Stimulated activated CD8-positive, alpha-beta memory T cell treated with anti-CD3 and anti-CD28 coated beads, Interleukin-4, amount 100 ng/mL, for 48 hours (primary cell): ENCODE results near the gene NTF4.
"Not testable (repeated sequence)": the region's sequence is repeated elsewhere in the genome, so short reads cannot be mapped to it uniquely, and the experiment has no call there.

Experiments used
- DNase-seq: peaks from one replicate; pipeline ENCODE4 v3.0.0-alpha.2; 2020

NTF4 gene

DNA sequence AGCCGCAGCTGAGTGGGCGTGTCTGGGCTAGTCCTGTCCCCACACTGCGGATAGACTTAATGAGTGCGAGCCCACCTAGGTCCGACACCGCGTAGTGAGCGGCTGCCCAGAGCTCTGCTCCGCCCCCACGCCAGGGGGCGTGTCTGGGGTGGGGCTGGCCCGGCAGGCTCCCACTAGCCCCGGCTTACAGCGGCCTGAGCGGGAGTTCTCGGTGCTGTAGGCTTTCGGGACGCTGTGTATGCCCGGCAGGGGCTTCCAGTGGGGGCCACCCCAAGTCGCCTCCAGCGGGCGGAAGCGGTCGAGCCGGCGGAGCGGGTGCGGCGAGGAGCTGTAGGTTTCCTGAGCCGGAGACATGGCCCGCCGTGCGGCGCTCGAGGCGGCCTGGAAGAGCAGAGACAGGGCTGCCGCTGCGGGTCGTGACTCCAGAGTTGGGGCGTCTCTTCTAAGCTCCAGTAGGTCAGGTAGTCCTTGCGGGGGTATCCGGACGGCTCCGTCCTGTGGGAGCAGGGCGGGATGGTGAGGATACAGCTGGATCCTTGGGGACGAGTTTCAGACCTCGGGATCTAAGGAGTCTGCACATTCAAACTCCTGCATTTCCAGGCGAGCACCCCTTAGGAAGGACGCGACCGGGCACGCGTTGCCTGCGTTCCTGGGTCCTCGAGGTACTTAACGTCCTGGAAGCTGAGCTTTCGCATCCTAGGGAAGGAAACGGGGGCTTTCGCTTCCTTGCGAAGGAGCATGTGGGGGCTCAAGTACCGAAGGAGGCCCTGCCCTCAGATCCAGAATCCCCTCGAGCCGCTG lies 8.3 kb downstream of the NTF4 start:
- peak; percentile 73 for DNase-seq

DNA sequence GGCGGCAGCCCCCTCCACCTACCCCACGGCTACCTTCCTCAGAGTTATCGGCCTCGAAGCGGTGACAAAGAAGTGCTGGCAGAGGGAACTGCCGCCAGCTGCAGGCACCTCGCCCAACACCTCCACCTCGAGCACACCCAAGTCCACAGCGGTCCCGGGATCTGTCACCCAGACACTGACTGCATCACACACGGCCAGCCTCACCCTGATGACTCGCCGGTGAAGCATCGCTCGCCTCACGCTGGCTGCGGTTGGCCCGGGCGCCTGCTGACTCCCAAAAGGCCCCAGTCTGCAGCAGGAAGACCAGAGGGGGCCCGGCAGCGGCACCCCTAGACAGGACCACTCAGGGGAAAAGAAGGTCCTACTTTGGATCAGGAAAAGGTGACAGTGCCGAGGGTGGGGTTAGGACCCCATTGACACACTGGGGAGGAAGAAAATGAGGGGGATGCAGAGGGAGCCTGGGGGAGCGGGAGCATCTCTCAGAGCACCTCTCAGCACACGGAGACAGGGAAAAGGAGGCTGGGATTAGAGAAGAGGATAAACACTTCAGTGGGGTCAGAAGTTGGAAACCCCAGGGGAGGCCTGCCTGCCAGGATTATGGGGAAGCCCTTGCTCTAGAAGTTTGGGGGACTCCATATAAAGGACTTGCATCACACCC lies 14.1 kb downstream of the NTF4 start:
- not testable (repeated sequence) for DNase-seq

DNA sequence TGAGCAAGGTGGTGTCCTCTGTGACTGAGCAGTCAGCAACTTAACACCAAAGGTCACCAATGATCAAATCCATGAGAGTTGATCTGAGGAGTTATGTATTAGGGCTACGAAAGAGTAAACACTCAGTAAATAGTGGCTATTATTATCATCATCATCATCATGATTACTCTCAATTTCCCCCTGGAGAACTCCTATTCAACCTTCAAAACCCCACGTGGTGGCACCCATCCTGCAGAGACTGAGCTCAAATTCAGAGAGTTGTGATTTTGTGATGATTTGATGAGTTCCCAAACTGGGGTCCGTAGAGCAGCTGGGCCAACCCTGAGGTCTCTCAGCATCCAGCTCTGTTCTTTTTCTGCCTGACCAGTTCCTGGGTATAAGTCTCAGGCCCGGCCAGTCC lies 14.8 kb downstream of the NTF4 start:
- DNase-seq = not testable (repeated sequence)

DNA sequence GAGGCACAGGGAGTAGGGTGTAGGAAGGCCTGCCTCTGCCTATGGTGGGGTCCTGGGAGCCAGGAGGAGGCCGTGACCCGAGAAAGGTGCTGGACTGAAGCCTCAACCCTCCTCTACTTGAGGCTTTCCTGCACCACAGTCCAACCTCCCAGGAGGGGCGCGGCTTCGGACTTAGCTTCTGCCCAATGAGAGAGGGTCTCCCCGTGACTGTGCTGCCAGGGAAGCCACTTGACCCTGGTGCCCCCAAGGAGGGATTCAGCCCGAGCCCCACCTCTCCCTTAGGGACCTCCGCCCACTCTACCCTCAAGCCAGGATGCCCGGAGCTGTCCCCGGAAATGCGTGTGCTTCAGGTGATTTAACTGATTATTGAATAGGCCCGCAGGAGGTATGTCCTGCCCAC lies 15.6 kb downstream of the NTF4 start, which contains the start of gene CGB8:
CGB8 (minus strand) TSS at position 101 of the 400 bp plus-strand sequence. CDS start 372 bp downstream, outside the sequence.
- DNase-seq = not testable (repeated sequence)

DNA sequence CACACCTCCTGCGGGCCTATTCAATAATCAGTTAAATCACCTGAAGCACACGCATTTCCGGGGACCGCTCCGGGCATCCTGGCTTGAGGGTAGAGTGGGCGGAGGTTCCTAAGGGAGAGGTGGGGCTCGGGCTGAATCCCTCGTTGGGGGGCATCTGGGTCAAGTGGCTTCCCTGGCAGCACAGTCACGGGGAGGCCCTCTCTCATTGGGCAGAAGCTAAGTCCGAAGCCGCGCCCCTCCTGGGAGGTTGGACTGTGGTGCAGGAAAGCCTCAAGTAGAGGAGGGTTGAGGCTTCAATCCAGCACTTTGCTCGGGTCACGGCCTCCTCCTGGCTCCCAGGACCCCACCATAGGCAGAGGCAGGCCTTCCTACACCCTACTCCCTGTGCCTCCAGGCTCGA lies 21.1 kb downstream of the NTF4 start, which contains the start of gene CGB5:
CGB5 (plus strand) TSS at position 301 of the 400 bp plus-strand sequence. CDS start 362 bp downstream, outside the sequence.
- not testable (repeated sequence) for DNase-seq

DNA sequence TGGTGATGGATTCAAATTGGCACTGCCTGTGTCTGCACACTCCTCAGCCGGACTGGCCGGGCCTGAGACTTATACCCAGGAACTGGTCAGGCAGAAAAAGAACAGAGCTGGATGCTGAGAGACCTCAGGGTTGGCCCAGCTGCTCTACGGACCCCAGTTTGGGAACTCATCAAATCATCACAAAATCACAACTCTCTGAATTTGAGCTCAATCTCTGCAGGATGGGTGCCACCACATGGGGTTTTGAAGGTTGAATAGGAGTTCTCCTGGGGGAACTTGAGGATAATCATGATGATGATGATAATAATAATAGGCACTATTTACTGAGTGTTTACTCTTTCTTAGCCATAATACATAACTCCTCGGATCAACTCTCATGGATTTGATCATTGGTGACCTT lies 22.0 kb downstream of the NTF4 start:
- not testable (repeated sequence) for DNase-seq

DNA sequence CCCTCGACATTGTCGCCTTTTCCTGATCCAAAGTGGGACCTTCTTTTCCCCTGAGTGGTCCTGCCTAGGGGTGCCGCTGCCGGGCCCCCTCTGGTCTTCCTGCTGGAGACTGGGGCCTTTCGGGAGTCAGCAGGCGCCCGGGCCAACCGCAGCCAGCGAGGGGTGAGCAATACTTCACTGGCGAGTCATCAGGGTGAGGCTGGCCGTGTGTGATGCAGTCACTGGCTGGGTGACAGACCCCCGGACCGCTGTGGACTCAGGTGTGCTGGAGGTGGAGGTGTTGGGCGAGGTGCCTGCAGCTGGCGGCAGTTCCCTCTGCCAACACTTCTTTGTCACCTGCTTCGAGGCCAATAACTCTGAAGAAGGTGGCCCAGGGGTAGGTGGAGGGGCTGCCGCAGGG lies 22.4 kb downstream of the NTF4 start:
- no peak for DNase-seq

DNA sequence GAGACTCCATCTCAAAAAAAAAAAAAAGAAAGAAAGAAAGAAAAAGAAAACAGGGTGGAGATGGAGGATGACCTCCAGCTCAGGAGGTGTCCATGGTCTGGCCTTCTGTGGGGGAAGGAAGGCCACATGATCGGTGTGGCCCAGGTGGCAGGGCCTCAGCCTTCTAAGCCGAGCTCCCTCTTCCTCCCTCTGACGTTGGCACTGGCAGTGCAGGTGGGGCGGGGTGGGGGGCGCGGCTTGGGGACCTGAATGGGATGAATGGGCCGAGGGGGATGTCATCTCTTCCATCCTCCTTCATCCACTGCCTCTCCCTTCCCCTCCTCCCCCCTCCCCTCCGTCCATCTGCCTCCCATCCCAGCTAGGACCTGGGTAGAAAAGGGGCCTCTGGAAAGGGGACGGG lies 24.9 kb downstream of the NTF4 start:
- DNase-seq = not testable (repeated sequence)

DNA sequence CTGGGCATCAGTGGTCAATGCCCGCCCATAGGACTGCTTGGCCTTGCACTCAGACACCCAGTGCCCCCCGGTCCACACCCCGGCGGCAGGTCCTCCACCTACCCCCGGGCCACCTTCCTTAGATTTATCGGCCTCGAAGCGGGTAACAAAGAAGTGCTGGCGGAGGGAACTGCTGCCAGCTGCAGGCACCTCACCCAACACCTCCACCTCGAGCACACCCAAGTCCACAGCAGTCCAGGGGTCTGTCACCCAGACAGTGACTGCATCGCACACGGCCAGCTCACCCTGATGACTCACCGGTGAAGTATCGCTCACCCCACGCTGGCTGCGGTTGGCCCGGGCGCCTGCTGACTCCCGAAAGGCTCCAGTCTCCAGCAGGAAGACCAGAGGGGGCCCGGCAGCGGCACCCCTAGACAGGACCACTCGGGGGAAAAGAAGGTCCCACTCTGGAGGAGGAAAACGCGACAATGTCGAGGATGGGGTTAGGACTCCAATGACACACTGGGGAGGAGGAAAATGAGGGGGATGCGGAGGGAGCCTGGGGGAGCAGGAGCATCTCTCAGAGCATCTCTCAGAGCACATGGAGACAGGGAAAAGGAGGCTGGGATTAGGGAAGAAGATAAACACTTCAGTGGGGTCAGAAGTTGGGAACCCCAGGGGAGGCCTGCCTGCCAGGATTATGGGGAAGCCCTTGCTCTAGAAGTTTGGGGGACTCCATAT lies 25.9 kb downstream of the NTF4 start:
- DNase-seq = not testable (repeated sequence)

DNA sequence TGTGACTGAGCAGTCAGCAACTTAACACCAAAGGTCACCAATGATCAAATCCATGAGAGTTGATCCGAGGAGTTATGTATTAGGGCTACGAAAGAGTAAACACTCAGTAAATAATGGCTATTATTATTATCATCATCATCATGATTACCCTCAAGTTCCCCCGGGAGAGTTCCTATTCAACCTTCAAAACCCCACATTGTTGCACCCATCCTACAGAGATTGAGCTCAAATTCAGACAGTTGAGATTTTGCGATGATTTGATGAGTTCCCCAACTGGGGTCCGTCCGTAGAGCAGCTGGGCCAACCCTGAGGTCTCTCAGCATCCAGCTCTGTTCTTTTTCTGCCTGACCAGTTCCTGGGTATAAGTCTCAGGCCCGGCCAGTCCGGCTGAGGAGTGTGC lies 26.5 kb downstream of the NTF4 start:
- not testable (repeated sequence) for DNase-seq

DNA sequence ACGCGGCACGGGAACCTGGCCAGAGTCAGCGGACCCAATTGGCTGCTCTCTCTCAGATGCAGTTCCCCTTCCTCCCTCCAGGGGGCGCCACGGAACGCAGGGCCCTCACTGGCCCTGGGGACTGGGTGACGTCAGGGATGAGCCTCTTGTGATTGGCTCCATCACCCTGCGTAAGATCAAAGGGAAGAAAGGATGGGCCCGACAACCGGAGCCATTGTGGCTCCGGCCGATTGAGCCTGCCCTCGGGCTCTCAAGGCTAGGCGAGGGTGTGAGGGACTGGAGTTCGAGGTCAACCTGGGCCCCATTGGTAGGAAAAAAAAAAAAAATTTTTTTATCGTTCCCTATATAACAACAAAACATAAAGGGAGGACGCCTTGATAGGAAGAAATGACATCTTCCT lies 27.8 kb downstream of the NTF4 start, which contains the start of gene CGB1:
CGB1 (minus strand) TSS at position 81 of the 400 bp plus-strand sequence. CDS start 184 bp downstream, outside the sequence.
- peak; percentile 79 for DNase-seq

DNA sequence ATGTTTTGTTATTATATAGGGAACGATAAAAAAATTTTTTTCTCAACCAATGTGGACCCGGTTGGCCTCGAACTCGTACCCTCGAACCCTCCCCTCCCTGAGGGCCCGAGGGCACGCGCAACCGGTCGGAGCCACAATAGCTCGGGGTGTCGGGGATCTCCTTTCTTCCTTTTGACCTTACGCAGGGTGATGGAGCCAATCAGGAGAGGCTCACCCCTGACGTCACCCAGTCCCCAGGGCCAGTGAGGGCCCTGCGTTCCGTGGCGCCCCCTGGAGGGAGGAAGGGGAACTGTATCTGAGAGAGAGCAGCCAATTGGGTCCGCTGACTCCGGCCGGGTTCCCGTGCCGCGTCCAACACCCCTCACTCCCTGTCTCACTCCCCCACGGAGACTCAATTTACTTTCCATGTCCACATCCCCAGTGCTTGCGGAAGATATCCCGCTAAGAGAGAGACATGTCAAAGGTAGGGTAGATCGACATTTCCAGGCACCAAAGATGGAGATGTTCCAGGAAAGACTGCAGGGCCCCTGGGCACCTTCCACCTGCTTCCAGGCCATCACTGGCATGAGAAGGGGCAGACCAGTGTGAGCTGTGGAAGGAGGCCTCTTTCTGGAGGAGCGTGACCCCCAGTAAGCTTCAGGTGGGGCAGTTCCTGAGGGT lies 32.8 kb downstream of the NTF4 start, which contains the start of gene CGB2:
CGB2 (plus strand) TSS at position 249 of the 660 bp plus-strand sequence; CDS start at position 455, 206 bp downstream.
- peak; percentile 92 for DNase-seq

DNA sequence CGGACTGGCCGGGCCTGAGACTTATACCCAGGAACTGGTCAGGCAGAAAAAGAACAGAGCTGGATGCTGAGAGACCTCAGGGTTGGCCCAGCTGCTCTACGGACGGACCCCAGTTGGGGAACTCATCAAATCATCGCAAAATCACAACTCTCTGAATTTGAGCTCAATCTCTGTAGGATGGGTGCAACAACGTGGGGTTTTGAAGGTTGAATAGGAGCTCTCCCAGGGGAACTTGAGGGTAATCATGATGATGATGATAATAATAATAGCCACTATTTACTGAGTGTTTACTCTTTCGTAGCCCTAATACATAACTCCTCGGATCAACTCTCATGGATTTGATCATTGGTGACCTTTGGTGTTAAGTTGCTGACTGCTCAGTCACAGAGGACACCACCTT lies 34.3 kb downstream of the NTF4 start:
- not testable (repeated sequence) for DNase-seq

DNA sequence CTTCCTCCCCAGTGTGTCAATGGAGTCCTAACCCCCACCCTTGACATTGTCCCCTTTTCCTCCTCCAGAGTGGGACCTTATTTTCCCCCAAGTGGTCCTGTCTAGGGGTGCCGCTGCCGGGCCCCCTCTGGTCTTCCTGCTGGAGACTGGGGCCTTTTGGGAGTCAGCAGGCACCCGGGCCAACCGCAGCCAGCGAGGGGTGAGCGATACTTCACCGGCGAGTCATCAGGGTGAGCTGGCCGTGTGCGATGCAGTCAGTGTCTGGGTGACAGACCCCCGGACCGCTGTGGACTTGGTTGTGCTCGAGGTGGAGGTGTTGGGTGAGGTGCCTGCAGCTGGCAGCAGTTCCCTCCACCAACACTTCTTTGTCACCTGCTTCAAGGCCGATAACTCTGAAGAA lies 34.9 kb downstream of the NTF4 start:
- DNase-seq = not testable (repeated sequence)

DNA sequence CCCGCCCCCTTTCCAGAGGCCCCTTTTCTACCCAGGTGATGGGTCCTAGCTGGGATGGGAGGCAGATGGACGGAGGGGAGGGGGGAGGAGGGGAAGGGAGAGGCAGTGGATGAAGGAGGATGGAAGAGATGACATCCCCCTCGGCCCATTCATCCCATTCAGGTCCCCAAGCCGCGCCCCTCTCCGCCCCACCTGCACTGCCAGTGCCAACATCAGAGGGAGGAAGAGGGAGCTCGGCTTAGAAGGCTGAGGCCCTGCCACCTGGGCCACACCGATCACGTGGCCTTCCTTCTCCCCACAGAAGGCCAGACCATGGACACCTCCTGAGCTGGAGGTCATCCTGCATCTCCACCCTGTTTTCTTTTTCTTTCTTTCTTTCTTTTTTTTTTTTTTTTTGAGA lies 35.9 kb downstream of the NTF4 start:
- DNase-seq = not testable (repeated sequence)

DNA sequence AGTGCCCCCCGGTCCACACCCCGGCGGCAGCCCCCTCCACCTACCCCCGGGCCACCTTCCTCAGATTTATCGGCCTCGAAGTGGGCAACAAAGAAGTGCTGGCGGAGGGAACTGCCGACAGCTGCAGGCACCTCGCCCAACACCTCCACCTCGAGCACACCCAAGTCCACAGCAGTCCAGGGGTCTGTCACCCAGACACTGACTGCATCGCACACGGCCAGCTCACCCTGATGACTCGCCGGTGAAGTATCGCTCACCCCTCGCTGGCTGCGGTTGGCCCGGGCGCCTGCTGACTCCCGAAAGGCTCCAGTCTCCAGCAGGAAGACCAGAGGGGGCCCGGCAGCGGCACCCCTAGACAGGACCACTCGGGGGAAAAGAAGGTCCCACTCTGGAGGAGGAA lies 39.0 kb downstream of the NTF4 start:
- not testable (repeated sequence) for DNase-seq

DNA sequence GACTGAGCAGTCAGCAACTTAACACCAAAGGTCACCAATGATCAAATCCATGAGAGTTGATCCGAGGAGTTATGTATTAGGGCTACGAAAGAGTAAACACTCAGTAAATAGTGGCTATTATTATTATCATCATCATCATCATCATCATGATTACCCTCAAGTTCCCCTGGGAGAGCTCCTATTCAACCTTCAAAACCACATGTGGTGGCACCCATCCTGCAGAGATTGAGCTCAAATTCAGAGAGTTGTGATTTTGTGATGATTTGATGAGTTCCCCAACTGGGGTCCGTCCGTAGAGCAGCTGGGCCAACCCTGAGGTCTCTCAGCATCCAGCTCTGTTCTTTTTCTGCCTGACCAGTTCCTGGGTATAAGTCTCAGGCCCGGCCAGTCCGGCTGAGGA lies 39.5 kb downstream of the NTF4 start:
- not testable (repeated sequence) for DNase-seq

DNA sequence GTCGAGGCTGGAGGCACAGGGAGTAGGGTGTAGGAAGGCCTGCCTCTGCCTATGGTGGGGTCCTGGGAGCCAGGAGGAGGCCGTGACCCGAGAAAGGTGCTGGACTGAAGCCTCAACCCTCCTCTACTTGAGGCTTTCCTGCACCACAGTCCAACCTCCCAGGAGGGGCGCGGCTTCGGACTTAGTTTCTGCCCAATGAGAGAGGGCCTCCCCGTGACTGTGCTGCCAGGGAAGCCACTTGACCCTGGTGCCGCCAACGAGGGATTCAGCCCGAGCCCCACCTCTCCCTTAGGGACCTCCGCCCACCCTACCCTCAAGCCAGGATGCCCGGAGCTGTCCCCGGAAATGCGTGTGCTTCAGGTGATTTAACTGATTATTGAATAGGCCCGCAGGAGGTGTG lies 40.4 kb downstream of the NTF4 start, which contains the start of gene CGB3:
CGB3 (minus strand) TSS at position 101 of the 400 bp plus-strand sequence. CDS start 362 bp downstream, outside the sequence.
- DNase-seq = not testable (repeated sequence)

DNA sequence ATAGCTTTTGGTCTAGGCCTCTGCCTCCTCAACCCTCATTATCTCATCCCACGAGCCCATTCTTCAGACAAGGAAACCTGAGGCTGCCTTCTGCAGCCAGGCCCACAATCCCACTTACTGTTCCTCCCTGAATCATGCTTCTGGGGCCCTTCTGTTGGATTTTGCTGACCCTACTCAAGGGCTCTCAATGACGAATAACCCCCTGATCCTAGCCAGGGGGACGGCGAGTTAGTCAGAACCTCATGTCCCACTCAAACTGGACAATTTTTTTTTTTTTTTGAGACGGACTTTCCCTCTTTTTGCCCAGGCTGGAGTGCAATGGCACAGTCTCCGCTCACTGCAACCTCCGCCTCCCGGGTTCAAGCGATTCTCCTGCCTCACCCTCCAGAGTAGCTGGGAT lies 42.5 kb downstream of the NTF4 start:
- DNase-seq = no peak

DNA sequence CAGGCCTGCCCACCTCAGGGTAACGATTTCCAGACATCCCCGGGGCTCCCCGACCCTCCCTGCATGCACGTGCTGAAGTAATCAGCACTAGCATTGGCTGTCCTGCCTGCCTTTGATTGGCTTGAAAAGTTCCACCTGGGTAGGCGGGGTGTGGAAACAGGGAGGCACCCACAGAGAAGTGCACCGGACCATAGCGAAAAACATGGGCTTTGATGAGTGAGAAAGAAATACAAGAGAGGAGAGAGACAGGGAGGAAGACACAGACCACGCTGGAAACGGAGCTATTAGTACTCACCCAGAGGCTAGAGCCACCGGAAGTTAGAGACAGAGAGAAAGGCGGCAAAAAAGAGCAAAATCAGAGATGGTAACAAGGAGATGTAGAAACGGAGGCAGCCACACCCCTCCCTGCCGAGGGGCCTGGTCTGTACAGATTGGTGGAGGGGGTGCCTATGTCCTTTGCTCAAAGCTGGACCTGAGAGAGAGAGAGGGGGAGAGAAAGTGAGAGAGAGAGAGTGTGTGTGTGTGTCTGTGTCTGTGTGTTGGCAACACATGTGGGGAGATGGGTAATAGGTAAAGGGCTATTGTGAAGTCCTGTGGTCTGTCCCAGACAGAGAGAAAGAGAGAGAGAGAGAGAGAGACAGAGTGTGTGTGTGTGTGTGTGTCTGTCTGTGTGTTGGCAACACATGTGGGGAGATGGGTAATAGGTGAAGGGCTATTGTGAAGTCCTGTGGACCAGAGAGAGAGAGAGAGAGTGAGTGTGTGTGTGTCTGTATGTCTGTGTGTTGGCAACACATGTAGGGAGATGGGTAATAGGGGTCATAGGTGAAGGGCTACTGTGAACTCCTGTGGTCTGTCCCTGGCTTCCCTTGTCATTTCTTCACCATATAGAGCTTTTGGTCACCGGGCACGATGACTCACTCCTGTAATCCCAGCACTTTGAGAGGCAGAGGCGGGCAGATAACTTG lies 43.4 kb downstream of the NTF4 start:
- no peak for DNase-seq

DNA sequence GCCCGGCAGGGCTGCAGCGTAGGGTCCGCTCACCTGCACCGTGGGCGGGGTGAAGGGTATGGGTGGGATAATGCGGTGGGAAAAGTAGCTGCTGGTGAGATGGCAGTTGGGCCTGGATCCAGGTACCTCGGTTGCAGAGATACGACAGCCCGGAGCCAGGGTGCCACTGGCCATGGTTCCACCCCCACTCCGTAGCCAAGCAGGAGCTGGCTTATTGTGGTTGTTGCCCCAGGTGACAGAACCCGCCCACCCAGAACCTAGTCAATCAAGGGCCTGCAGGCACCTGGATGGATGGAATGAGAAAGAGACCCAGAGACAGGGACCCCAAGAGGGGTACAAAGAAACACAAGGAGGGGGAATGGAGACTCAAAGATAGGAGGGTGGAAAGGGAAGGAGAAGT lies 44.3 kb downstream of the NTF4 start:
- DNase-seq = no peak
